HG03196 (cell line): ENCODE measurements around the gene NPEPL1.
"Not testable (repeated sequence)": the region's sequence is repeated elsewhere in the genome, so short reads cannot be mapped to it uniquely, and the experiment has no call there.

Experiments used
- ATAC-seq: cut with Tn5 transposase; IDR thresholded peaks from one replicate; pipeline ENCODE4 v1.9.1; 2021; ENCODE audit not compliant: unreplicated experiment

The NPEPL1 gene

GRCh38 chr20:58737198-58737597 is 44.6 kb downstream of the NPEPL1 start:
- no peak for ATAC-seq

- ATAC-seq: no peak
Measured at GRCh38 chr20:58740356-58741308, 48.0 kb downstream of the NPEPL1 start.

GRCh38 chr20:58741384-58741783 is 48.8 kb downstream of the NPEPL1 start:
- no peak for ATAC-seq

GRCh38 chr20:58742668-58743566 is 50.3 kb downstream of the NPEPL1 start:
- no peak for ATAC-seq

- ATAC-seq: no peak
Measured at GRCh38 chr20:58743929-58744534, 51.4 kb downstream of the NPEPL1 start.

GRCh38 chr20:58744836-58745235 is 52.2 kb downstream of the NPEPL1 start:
- no peak for ATAC-seq

- ATAC-seq: no peak
Measured at GRCh38 chr20:58745391-58745790, 52.8 kb downstream of the NPEPL1 start.

- ATAC-seq: no peak
Measured at GRCh38 chr20:58746620-58747019, 54.0 kb downstream of the NPEPL1 start.

GRCh38 chr20:58747211-58747610 is 54.6 kb downstream of the NPEPL1 start:
- ATAC-seq: no peak

GRCh38 chr20:58748618-58749017 is 56.0 kb downstream of the NPEPL1 start:
- ATAC-seq: no peak

- ATAC-seq: no peak
Measured at GRCh38 chr20:58749098-58749769, 56.6 kb downstream of the NPEPL1 start.

GRCh38 chr20:58749979-58750378 is 57.4 kb downstream of the NPEPL1 start:
- ATAC-seq: no peak

- not testable (repeated sequence) for ATAC-seq
Measured at GRCh38 chr20:58750706-58751105, 58.1 kb downstream of the NPEPL1 start.

- ATAC-seq: no peak
Measured at GRCh38 chr20:58751979-58752378, 59.4 kb downstream of the NPEPL1 start.

GRCh38 chr20:58752565-58752964 is 60.0 kb downstream of the NPEPL1 start:
- ATAC-seq: no peak

- no peak for ATAC-seq
Measured at GRCh38 chr20:58753267-58753921, 60.8 kb downstream of the NPEPL1 start.

GRCh38 chr20:58753922-58754551 is 61.4 kb downstream of the NPEPL1 start:
- ATAC-seq: no peak

- no peak for ATAC-seq
Measured at GRCh38 chr20:58754584-58754983, 62.0 kb downstream of the NPEPL1 start.

- no peak for ATAC-seq
Measured at GRCh38 chr20:58755062-58755697, 62.6 kb downstream of the NPEPL1 start.
